CD4-positive, alpha-beta T cell treated with Interleukin-4 for 1 hour (primary cell): ENCODE data around the gene ZNF275.
A peak's percentile ranks its signal among the peaks of the same experiment; 100 is the strongest.
"Not testable (repeated sequence)": the region's sequence is repeated elsewhere in the genome, so short reads cannot be mapped to it uniquely, and the experiment has no call there.

ENCODE experiments used
- DNase-seq, 2 donors: peaks; one replicate each; pipeline ENCODE4 v3.0.0-alpha.2; 2020 to 2022

The ZNF275 gene

DNA sequence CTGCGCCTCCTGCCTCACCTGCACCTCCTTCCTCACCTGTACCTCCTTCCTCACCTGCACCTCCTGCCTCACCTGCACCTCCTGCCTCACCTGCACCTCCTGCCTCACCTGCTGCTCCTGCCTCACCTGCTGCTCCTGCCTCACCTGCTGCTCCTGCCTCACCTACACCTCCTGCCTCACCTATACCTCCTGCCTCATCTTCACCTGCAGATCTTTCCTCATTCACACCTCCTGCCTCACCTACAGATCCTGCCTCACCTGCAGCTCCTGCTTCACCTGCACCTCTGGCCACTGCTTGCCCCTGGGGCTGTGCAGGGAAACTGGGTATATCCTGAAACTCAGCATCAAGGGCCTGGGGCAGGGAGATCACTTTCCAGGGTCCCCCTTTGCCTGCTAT lies 13.9 kb upstream of the ZNF275 start:
- not testable (repeated sequence) for DNase-seq

DNA sequence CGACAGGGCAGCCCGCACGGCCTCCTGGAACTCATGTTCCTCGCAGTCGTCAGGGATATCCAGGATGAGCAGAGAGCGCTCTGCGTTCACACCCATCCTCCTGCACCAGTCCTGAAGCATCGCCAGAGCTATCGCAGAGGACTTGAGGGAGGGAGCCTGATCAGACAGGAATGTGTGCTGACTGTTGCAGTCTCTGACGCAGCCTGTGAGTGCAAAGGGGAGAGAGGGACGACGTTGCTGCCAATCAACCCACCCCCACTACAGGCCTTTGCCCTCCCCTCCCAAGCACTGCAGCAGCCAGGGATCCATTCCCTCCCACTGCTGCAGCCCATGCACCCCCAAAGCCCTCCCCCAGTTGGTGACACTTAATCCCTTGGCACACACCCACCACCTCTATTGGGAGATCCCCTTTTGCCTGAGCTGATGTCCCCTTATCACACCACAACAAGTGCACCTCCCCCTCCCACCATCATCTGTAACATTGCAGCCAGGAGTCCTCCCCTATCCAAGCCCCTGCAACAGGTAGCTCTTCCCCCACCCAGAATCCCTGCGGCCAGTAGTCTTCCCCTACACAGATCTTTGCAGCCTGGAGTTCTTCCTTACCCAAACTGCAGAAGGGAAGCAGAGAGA lies 13.3 kb upstream of the ZNF275 start:
- DNase-seq: no peak

DNA sequence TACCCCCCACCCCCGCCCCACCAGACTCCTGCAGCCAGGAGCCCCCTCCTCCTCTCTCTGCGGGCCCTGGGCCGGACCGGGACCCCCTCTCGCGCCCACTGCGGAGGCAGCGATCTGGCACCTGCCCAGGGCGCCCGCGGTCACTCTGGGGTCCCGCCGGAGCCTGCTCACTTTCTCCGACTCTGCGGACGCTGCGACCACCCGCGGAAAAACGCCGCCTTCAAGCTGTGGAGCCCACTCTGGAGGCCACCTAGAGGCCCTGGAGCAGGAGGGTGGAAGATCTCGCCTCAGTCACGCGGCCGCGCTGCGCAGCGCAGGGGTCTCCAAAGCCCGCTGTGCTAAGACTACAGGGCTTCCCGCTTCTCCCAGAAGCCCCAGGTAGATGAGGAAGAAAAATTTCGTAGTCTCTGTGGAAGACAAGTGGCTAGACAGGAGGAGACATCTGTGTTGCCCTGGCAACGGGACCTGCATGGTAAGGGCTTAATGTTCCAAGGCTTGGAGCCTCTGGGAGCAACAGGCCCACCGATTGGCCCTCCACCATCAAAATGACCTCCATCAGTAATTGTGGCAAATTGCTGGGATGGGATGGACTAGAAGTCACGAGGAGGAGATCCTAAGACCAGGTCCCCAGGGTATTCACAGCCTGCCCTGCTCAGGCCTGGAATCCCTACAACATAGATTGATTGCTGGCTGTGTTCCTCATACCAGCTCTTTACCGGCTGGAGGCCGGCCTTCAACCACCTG lies 12.4 kb upstream of the ZNF275 start, which contains the start of gene PNMA6F:
Gene PNMA6F, minus strand, starts transcription at position 387 of the 744 bp plus-strand sequence. CDS start 1,093 bp downstream, outside the sequence.
- no peak for DNase-seq

DNA sequence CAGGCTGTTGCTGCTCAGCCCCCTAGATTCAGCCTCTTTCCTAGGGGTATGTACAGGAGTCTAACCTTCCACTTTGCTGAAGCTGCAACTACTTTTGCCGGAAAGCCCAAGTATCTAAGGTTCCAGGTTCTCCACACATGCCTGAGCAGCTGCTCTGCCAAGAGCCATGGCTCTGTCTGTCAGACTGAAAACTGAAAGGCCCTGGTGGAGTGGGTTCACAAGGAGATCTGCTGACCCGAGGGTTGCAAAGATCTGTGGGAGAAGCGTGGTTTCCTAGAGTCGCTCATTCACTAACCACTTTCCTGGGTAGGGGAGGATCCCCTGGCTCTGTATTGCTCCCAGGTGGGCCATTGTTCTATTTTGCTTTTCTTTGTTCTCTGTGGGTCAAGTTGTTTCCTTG lies 6.4 kb upstream of the ZNF275 start:
- no peak for DNase-seq

DNA sequence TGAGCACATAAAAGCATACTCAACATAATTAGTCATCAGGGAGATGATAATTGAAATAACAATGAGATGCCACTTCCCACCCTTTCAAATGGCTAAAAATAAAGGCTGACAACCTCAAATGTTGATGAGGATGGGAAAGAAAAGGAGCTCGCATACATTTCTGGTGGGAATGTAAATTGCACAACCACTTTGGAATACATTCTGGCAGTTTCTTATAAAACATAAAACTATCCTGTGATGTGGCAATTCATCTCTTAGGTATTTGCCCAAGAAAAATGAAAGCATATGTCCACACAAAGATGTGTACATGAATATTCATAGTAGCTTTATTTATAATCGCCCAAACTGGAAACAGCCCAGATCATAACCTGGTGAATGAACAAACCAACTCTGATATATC lies 687 bp upstream of the ZNF275 start:
- no peak for DNase-seq

DNA sequence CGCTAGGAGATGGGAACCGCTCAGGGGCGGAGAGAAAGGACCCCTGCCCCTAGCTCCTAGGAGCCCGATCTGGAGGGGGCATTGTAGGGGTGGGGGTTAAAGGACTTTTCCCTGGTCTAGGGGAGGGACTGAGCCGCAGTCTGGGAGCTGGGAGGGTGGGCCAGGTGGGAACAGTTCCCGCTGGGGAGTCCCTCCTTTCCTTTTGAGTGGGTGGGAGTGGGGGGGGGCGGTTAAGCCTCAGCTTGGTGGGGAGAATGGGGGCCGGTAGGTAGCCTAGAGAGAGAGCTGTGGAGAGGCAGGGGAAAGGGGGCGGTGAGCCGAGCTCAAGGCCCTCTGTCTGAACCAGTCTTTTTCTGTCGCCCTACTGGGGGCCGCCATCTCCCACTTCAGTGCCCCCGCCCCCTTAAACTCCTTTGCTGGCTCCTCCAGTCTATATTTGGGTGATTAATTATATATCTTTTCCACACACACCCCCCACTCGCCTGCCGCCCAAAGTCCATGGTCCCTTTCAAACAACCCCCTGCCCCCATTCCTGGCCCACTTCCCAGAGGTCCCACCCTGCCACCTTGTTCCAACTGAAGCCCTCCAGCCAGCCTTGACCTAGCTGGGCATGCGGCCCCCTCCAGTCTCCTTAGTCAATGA lies 822 bp downstream of the ZNF275 start:
- DNase-seq: no peak

DNA sequence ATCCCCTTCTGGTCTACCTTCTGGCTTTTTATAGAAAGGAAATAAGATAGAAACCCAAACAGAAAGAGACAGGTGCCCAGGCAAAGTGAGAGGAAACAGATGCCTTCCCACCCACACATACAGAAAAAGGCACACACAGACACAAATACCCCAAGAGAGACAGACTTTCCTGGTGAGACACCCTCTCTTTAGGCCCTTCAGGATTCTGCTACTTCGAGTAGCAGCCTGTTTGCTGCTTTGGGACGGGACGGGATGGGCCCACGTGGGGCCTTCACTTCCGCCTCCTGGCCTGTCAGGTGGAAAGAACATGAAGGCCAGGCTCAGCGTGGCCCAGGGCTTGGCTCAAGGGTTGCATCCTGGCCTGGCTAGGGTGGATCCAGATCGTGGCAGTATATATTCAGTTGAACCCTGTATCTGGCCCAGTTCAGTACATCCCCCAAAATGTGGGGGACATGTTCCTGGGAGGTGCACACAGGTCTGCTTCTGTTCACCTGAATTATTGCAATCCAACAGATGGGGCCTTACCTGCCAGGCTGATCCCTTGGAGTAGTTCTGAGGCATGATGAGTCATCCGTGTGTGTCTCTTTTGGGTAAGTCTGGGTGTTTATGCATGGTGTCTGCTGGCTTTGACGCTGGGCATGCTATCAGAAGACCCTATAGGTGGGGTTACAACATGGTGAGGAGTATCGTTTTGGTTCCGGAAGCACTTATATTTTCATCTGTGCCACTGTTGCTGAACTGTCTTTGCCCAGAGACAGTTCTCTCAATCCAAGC lies 2.4 kb downstream of the ZNF275 start:
- DNase-seq: peak in 1 of 2 donors; percentile 5

DNA sequence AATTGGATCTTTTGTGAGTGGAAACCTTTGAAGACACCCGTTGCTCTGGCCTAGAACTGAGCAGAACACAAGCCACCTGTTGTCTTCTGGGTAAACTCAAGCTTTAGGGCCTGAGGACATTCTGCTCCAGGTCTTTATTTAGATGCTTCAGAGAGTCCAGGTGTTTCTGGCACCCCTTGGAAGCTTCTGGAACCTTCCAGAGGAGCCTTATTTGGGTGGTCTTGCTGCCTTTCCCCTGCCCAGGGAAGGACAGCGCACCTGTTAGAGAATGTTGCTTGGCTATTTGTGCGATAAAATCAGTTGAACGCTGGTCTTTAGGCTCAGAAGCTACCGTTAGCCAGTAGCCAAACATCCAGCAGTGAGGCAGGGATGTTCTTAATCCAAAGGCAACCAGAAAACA lies 3.0 kb downstream of the ZNF275 start:
- no peak for DNase-seq

DNA sequence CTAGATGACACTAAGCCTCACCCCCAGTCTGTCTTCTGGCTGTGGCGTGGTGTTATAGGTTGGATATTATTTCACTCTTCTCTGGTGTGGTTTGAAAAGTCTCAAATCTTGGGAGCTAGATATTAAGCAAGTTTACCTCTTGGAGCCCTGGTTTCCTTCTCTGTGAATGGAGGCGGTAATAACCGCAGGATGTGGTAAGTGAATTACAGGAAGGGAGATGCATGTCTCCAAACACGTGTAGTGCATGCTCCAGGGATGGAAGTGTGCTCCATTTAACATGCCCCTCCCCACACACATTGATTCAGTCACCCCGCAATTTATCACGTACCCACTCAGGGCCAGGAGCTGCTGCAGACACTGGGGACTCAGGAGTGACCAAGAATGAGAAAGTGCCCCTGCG lies 4.9 kb downstream of the ZNF275 start:
- no peak for DNase-seq

DNA sequence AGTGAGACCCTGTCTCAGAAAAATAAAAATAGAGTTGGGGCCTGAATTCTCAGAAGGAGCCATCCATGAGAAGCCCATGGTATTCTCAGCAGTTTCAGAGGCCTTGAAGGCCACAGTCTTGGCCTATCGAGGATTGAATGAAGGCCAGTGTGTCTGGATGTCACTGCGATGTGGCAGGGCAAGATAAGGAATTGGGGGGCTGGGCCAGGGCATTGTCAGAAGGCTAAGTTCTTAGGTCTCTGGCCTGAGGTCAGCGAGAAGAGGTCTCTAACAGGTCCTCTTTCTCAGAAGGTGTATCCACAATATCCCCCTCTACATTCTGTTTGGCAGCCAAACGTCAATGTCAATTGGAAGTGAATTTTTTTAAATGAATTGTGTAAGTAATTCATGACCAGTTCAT lies 5.7 kb downstream of the ZNF275 start:
- no peak for DNase-seq

DNA sequence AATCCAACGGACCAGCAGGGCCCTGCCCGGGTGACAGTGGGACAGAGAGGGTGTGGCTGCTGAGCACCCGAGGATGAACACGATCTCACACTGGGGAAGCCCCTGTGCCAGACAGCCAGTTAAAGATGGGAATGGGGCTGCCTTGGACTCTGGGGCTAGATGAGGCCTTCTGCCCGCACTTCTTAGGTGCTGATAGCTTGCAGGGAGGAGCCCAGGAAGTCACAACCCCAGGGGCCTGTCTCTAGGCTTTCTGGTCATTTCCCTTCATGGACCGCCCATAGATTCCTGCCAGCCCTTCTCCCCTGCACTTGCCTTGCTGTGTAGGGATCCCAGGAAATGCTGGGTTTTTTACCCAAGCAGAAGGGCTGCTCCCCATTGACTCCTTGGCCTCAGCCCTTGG lies 6.2 kb downstream of the ZNF275 start:
- no peak for DNase-seq

DNA sequence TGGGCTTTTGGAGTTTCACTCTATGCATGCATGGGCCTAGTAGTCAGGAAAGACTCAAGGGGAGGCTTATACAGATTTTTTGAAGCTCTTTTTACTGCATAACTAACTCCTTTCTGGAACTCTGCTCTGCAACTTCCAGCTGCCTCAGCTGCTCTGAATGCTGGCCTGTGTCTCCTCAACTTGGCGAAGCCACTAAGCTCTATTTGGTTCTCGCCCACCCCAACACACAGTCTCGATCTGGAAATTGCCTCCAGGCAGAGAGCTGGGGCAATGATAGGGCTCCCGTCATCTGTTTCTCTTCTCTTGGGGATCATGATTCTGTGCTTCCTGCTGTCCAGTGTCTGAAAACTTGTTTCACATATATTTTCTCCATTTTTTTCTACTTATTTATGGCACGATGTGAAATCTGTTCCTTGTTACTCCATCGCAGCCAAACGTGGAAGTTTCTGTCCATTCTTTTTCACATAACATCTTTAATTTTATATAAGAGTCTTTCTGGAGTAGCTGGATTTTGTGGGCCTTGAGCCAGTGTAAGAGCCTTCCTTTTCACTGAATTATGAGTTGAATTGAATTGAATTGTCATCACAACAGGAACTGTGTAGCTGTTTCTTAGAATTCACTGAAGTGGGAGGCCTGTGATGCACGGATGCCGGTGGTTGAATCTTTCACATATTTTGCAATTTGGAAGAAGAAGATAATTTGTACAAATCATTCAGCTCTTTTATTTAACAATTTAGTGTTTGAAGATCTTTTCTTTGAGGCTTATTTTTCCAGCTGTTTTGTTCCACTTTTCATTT lies 9.0 kb downstream of the ZNF275 start:
- no peak for DNase-seq

DNA sequence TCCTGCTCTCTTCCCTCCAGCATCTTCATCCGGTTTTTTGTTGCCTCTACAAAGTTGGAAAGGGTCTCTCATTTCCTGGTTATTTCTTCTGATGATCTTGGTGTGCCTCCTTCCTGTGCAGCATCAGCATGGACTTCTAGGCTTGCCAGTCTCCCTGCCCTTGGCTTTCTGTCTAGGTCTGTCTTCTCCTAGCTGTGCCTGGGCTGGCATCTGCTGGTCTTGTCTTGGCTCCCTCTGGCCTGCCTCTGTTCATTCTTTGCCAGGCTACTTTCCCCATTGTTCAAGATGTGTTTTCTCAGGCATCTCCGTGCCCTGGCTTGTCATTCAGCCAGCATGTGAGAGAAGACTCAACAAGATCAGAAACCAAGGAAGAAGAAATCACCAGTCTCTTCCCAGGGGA lies 9.7 kb downstream of the ZNF275 start:
- DNase-seq: no peak

DNA sequence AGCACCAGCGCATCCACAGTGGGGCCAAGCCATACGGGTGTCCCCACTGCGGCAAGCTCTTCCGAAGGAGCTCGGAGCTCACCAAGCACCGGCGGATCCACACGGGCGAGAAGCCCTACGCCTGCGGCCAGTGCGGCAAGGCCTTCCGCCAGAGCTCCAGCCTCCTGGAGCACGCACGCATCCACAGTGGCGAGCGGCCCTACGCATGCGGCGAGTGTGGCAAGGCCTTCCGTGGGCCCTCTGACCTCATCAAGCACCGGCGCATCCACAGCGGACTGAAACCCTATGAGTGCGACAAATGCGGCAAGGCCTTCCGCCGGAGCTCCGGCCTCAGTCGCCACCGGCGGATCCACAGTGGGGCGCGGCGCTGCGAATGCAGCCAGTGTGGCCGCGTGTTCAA lies 13.6 kb downstream of the ZNF275 start:
- no peak for DNase-seq

DNA sequence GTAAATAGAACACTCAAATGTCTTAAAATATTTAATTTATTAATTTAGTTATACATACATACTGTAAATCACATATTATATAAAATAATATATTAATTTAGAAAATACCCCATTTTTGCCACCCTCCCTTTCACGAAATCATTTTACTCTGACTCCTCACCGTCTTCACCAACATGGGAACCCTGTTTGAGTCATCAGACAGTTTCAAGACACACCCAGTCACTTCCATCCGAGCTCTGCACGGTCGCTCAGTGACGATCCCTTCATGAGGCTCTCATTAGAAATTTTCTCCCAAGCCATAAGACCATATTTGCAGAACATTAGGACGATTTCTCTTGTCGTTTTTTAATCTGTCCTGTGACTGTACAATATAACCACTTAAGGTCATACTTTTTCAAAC lies 14.5 kb downstream of the ZNF275 start:
- no peak for DNase-seq

DNA sequence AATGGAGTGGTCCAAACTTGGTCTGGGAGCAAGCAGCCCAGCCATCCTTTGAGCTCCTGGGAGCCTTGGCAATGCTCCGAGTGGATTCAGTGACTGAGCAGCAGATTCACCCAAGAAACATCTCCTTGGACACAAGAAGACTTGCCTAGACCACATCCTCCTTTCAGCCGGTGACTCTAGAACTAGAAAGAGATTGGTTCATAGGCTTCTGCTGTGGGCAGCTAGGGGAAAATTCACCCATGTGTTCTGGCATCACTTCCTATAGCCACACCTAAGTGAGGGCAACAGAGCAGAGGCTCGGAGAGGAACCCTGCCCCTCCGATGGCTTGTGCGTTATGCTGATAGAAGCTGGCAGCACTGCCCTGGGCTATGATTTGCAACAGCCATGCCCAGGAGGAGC lies 16.0 kb downstream of the ZNF275 start:
- no peak for DNase-seq

DNA sequence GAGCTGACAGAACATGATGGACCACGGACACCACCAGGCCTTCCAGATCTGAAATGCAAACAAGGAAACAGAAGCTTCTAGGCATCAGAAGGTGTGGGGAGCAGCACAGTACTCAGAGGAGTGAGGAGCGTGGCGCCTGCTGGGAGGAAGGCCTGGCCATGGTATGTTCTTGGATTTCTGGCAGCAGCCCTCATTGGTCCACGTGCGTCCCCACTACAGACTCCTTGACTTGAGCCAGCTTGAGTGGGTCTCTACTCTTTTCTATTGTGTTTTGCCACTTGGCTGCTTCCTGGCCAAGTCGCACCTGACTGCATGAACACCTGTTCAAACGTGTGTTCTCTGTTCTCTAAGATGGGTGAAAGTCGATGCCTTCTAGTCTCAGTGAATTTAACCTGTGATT lies 18.0 kb downstream of the ZNF275 start:
- no peak for DNase-seq

DNA sequence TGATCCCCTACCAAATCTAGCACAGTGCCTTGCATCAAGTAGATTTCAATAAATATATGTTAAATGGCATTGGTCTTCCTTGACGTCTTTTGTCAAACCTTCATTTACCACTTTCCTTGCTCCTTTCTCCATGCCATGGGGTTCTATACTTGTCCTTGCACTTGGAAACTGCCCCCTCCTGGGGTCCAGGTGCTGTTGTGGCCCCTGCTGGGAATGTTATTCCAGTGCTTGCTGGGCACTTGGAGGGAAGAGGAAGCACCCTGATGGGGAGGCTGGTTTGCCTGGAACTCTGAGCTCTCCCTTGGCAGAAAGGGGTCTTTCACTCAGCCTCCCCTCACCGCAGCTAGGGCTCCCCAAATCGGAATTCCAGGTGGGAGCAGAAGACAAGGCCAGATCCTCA lies 18.9 kb downstream of the ZNF275 start:
- no peak for DNase-seq

DNA sequence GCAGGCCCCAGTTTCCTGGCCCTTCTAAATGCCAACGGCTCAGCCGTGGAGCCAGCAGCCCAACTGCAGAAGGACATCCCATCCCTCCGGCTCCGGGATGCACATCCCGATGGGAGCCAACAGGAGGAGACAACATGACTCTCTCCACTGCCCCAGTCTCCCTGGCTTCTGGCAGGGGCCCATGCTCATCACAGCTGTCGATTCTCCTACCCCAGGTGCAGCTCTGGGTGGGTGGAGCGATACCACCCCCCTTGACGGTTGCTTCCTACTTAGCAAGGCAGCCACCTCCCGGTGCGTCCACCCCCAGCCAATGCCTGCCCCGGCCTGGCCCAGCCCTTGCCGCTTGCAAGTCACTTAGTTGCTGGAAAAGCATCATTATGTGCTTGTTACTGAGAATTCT lies 19.5 kb downstream of the ZNF275 start:
- no peak for DNase-seq

DNA sequence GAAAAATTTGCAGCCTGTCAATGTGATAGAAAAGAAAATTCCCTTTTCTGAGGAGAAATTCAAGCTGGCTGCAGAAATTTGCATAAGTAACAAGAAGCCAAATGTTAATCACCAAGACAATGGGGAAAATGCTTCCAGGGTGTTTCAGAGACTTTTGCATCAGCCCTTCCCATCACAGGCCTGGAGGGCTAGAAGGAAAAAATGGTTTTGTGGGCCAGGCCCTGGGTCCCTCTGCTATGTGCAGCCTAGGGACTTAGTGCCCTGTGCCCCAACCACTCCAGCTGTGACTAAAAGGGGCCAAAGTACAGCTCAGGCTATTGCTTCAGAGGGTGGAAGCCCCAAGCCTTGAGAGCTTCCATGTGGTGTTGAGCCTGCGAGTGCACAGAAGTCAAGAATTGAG lies 23.9 kb downstream of the ZNF275 start:
- DNase-seq: no peak

DNA sequence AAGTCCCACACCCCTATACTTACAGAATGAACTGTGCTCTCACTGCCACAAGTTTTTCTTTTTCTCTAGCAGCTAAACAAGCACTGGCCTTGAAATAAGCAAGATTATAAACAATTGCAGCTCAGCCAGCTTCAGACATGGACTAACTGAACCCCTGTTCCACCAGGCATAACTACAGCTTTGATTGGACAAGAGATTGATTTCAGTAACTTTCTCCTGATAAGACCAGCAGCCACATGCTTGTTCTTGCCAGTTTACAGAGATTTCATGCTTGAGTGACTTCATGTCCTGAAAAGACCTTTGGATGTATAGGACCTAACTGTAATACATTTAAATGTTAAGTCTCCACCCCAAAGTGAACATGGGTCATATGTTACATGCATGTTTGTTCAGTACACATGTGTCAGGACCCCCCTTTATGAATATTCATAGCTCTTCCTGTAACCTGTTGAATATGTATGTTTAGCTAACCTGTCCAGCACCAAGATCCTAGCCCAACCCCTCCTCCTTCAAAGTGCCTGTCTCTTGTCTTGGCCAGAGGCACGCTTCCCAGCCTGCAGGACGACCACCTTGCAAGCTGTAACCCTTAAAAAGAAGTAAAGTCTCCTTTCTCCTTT lies 27.9 kb downstream of the ZNF275 start:
- no peak for DNase-seq

DNA sequence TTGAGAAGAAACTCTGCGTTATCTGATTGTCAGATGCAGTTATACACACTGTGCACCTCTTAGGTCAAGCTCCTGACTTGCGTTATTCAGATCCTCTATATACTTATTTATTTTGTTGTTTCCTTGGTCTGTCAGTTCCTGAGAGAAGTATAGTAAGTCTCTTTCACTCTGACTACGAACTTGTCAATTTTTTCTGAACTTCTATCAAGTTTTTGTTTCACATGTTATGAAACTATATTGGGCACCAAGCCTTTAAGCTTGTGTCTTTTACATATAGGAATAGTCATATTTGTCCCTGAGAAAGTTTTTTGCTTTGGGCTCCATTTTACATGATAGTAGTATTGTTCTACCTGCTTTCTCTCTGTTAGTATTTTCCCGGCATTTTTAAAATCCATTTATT lies 31.7 kb downstream of the ZNF275 start:
- no peak for DNase-seq
